Measurements from ENCODE around the gene SLIT3.

Gene SLIT3

DNA sequence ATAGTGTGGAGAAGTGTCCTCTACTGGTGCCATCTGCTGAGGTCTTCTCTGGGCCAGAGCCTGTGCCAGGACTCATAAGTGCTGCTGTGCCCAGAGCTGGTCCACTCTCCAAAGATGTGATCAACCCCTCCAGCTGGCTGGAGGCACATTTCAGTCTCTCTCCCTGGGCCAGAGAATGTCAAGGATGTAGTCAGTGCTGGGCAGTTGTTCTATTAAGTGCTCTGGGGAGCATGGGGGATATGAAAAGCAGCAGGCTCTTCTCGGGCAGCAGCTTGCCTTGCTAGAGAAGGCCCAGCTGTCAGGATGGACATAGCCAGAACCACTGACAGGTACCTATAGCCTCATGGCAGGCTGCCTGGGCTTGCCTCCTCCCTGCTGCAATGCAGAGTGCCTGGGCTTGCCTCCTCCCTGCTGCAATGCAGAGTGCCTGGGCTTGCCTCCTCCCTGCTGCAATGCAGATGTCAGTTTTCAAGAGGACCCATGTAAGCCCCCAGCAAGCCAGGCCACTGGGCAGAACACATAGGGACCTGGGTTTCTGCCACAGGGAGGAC lies 564.6 kb downstream of the SLIT3 start:
- DNase-seq (ENCODE audit: low read depth) = no peak

DNA sequence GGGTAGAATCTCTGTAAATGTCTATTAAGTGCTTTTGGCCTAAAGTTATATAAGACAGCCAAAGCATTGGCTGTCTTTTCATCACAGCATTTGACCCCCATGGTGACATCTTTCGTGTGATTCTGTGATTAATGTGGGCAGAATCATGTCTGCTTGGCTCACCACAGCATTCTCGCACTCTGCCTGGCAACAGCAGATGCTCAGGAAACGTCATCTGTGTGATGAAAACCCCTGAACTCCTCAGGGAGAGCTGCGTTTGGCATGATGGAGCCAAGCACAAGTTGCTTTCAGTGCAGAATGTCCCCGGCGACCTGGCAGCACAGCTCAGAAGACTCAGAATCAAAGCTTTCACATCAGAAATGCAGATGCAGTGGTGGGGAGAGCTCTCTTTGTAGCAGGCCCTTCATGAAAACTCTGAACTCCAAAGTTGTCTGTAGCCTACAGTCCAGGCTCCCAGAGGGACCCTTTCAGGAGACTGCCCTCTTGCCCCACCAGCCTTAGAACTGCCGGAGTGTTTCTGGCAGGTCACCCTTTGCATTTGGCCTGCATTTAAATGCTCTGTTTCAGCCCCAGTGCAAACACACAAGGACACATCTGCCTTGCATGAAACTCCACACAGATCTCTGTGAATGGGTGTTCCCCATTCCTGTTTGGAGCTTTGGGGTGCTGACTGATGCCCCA lies 566.2 kb downstream of the SLIT3 start:
- no peak for DNase-seq (ENCODE audit: low read depth)

DNA sequence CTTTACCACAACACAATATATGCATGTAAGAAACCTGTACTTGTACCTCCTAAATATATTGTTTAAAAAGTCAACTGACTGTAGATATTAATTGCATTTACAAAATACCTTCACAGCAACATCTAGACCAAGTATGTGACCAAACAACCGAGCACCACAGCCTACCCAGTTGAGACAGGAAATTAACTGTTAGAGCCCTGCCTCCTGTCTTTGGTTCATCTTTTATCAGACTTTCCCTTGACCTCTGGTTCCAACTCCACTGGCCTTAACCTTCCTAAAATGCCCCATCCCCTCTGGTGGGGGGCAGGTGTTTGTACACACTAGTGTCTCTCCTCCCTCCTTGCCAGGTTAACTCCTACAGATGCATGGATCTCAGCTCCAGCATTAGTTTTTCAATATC lies 566.8 kb downstream of the SLIT3 start:
- DNase-seq (ENCODE audit: low read depth) = no peak

DNA sequence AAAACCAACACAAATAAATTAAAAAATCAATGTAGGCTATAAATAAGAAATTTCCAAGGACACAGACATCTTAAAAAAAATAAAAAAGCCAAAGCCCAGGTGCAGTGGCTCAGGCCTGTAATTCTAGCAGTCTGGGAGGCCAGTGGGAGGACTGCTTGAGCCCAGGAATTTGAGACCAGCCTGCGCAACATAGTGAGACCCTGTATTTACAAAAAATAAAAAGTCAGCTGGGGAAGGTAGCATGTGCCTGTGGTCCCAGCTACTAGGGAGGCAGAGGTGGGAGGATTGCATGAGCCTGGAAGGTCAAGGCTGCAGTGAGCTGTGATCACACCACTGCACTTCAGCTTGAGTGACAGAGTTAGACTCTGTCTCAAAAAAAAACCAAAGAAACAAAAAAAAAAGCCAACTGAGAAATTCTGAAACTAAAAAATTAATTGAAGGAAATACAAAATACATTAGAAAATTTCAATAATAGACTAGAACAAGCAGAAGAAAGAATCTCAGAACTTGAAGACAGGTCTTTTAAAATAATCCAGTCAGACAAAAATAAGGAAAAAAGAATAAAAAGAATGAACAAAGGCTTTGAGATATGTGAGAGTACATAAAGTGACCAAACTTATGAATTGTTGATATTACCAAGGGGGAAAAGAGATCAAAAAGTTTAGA lies 572.3 kb downstream of the SLIT3 start:
- DNase-seq (ENCODE audit: low read depth) = no peak

DNA sequence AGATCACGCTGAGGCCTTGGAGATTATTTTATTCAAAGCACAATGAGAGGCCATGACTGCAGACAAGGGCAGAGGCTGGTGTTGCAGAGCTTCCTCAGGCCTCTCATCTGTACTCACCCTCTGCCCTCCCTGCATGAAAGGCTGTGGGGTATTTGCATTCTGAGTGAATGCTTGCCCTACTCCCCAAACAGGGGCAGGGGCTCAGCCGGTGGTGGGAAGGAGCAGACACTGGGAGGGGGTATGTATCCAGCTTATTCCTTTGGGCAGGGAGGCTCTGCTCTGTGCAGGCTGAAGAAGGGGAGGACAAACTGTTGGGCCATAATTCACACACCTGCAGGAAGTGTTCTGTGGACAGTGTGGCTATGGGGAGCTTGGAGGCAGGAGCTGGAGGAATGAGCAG lies 573.4 kb downstream of the SLIT3 start:
- no peak for DNase-seq (ENCODE audit: low read depth)

DNA sequence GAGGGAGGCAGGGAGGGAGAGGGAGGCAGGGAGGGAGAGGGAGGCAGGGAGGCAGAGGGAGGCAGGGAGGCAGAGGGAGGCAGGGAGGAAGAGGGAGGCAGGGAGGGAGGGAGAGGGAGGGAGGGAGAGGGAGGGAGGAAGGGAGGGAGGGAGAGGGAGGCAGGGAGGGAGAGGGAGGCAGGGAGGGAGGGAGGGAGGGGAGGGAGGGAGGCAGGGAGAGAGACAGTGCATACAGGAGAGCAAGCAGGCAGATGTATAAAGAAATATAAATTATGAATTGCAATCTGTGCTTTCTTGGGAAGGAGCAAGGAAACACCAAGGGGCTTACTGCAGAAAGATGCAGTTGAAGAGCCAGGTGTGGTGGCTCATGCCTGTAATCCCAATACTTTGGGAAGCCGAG lies 574.6 kb downstream of the SLIT3 start:
- DNase-seq (ENCODE audit: low read depth) = no peak

DNA sequence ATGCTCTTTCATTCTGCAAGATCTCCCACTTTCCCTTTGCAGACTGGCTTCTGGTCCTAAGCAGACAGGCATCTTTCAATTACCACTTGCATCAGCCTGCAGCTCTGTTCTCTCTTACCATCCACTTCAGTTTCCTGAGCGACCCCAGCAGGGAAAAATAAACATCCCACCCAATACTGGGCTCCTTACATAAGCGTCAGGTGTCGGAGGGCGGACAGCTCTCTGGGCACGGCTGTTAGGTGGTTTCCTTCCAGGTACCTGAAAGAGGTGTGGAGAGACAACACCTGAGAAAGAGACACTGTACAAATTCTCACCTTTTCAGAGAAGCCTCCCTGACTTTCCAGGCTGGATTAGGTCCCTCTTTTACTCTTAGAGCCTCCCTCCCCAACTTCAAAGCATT lies 576.7 kb downstream of the SLIT3 start:
- no peak for DNase-seq (ENCODE audit: low read depth)

DNA sequence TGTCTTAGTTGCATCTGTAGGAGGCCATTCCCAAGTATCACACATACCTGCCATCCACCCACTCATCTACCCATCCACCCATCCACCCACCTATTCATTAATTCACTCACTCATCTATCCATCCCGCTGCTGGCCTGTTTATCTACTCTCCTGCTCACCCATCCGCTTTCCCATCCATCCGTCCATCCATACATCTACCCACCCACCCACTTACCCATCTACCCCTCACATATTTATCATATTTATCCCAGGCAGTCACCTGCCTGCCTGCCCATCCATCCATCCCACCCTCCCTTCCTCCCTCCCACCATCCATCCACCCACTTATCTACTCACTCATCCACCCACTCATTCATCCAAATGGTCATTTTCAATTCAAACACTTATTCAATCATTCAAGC lies 577.9 kb downstream of the SLIT3 start:
- DNase-seq (ENCODE audit: low read depth) = no peak

DNA sequence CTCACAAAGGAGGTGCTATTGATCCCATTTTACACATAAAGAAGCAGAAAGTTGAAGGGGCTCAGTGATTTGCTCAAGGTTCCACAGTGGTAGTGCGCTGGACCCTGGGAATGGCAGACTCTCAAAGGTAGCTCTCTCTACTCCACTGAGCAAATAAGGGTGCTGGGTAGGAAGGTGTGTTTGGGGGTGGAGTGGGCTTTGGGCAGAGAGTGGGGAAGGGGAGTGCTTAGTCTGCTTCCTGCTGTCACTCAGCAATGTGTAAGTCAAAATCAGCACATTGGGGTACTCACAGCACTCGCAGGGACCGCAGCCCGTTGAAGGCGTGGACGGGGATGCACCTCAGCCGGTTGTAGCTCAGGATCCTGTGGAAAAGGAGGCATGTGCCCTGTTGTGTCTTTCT lies 579.0 kb downstream of the SLIT3 start:
- no peak for DNase-seq (ENCODE audit: low read depth)

DNA sequence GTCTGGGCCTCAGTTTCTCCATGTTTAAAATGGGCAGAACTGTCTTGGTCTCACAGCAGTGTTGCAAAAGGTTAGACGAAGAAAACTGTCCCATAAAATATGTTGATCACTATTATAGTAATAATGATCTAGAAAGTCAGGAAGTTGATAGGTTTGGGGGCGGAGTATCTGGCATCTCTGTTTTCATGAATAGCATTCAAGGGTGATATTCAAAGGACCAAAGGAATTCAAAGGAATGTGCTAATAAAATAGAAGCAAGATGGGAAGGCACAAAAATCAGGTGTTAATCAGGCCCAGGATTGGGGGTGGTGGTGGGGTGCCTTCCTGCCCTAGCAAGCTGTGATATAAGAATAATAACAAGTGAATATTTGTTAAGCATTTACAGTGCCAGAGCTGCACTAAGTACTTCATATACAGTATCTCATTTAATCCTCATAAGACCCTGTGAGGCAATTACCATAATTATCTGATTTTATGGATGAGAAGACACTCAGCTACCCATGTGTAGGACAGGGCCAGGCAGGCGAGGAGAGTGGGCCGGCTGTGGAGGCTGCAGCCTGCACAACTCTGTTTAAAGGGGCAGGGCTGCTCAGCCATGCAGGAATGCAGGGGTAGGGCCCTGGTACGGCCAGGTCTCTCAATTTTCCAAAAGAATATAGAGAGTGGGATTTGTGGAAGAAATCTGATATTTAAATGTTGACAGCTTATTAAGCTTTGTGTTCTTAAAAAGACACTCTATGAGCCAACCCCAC lies 579.8 kb downstream of the SLIT3 start:
- no peak for DNase-seq (ENCODE audit: low read depth)

DNA sequence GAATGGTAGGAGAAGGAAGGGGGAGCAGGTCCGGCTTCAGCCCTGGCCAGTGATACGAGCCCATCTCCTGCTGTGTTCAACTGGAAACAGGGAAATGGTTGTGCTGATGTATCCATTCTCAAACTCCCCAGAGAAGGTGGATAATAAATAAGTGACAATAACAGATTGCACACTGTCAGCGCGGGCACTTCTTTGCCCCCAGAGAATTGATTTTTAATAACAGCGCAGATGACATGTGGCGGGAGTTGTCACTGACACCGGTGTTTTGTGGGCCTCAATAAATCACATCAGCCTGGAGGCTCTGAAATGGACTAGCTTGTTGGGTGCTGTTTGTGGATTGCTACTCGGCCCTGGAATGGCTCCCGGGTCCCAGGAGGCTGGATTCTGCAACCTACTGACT lies 580.4 kb downstream of the SLIT3 start:
- no peak for DNase-seq (ENCODE audit: low read depth)

DNA sequence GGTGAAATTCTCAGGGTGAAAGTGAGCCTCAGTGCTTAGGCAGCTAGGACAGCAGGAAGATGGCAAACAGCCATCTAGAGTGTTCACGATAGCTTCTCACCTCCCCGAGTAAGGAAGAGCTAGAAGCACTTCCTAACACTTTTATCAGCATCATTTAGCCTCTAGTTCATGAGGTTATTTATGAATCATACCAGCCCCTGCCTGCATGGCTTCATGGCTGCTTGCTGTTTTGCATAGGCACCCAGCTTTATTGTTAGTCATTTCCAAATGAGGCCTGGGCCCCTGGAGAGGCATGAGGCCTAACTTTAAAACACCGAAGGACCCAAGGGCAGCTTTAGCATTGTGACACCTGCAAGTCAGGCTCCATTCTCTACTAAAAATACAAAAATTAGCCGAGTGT lies 586.9 kb downstream of the SLIT3 start:
- DNase-seq (ENCODE audit: low read depth) = no peak

DNA sequence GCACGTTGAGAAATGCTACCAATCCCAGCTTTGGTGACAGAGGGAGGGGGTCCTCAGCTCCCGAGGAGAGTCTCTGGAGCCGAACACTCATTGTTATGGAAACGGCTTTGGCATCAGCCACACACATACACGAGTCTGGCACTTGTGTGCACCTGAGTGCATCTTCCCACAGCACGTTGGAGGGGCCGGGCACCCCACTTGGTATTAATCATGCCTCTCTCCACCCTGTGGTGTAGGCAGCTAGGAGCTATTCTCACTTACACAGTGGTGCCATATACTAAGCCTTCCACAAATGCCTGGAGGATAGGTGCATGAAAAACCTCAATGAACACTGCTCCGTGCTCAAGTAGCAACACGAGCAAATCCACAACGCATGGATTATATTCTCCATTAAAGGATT lies 587.9 kb downstream of the SLIT3 start:
- DNase-seq (ENCODE audit: low read depth) = no peak

DNA sequence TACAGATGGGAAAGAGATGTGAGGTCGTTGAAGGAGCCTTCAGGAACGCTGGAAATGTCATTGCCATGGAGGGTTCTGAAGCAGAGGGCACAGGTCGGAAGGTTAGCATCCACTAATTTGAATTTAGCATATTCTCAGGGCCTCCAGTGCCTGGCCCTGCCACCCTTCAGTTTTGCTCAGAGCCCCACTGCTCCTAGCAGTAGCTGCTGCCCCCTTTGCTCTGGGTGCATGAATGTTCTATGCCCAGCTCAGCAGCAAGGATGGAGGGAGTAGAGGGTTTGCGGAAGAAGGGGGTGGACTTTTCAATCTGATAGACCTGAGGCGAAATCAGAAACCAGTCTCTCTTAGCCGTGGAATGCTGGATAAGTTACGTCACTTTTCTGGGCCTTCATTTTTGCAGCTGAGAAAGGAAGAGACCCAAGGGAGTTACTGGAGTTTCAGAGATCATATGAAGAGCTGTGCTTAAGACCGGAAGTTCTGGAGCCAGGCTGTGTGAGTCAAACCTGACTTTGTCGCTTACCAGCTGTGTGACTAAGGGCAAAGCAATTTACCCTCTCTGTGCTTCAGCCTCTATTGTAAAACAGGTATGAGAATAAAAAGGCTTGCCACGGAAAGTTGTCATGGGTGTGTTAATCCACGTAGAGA lies 588.5 kb downstream of the SLIT3 start:
- no peak for DNase-seq (ENCODE audit: low read depth)

DNA sequence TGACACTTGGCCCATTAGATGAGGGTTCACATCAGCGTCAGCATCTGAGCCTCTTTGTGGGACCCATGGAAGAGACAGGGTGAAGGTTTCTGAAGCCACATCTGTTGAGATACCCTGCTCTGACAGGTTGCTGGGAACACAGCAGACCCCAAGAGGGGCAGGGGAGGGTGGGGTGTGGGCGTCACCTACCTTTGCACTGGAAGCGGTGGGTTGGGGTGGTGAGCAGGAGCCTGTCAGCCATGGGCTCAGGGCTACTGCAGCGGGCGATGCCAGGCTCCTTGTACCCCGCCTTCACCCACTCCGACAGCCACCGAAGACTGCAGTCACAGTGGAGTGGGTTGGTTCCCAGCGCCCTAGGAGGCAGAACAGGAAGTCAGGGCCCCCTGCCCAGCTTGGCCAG lies 590.2 kb downstream of the SLIT3 start:
- no peak for DNase-seq (ENCODE audit: low read depth)

DNA sequence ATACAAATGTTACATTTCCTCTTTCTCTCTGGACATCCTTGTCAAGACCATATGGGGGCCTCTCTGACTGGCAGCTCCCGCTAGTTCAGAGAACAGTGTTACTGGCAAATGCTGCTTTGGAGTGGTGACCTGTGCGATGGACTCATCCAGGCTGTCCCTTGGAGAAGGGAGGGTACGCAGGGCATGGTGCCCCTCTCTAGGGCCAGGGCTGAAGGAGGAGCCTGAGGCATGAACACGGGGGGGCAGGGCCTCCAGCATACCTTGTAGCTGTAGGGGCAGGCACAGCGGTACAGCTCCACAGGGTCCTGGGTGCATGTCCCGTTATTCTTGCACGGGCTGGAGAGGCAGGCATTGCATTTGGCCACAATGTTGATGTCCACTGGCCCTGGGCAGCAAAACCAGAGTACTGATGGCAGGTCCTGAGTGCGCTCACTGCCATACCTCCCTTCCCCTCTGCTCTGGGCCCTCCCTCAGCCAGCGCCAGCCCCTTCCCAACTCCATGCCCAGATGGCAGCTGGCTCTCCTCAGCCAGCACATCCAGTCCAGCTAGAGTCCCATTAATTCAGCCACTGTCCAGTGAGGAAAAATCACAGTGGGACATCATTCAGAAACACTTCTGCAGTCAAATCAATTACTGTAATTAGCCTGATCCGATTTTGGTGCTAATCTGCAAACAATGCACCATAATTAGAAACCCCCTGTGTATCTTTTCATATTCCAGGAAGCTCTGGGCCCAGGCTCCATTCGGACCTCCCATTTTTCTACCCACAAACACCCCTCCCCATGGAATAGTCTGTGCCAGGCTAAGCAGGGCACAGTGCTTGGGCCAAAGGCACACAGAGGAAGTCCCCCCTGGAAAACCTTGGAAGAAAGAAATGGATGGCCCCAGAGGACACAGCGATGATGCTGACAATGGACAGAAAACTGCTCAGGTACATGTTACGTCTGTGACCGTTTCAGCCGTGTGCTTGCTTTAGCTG lies 592.9 kb downstream of the SLIT3 start:
- no peak for DNase-seq (ENCODE audit: low read depth)

DNA sequence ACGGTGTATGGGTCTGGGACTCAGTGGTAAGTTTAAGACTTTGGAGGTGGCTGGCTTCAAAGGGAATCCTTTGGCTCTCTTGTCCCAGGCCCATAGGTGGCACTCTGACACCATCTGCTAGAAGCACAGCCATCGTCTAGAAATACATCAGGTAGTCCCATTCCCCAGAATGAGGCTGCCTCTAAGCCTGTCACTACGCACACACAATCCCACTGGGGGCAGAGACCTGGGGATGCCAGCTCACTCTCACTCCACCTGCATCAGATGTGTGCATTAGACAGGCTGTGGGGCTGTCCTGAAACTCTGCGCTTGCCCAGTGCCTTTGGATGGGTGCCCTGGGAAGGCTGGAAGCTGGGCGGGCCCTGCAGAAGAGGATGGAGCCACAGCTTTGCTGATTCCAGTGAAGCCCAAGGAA lies 594.3 kb downstream of the SLIT3 start:
- no peak for DNase-seq (ENCODE audit: low read depth)

DNA sequence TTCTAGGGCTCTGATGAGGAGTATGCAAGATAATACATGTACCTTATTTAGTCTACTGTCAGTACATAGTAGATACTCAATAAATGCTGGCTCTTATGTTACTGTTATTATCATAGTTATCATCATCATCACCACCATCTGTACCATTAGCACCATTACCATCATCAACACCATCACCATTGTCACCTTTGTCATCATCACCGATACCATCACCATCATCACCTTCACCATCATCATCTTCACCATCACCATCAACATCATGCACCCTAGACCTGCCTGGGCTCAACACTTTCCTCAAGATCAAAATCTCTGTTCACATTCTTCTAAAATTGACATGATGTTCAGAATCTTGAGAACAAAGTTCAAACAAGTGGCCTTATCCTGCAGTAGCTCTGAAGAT lies 595.6 kb downstream of the SLIT3 start:
- DNase-seq (ENCODE audit: low read depth) = no peak

DNA sequence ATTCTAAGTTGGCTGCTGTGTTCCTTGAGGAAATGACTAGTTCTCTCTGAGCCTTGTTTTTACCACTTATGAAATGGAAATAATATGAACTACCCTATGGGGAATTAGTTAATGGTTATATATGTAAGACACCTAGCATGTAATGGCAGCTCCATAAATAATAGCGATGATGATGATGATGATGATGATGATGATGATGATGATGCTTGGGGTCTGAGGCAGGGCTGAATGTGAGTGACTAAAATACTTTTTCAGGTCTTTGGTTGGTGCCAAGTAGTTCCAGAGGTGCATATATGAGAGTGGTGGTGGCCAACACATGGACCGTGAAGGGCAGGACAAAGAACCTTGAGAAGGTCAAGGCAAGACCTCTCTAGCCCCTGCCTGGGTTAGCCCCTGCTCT lies 598.4 kb downstream of the SLIT3 start:
- DNase-seq (ENCODE audit: low read depth) = no peak

DNA sequence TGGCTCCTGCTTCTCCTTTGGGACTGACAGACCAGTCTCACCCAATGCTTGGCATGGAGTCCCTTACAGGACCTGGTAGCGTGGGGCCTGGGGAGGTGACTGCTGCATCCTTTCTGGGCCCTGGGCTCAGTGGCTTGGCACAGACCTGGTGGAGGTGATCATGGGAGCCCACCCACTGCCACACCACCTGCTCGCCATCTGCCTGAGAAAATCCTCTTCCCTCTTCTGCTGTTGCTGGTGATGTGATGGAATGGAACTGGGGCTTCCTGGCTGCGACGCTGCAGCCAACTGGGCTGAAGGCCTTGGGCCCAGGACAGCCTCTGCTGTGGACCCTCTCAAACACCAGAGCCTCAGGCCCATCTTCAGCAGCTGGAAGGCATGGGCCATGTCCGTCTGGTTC lies 599.3 kb downstream of the SLIT3 start:
- no peak for DNase-seq (ENCODE audit: low read depth)

DNA sequence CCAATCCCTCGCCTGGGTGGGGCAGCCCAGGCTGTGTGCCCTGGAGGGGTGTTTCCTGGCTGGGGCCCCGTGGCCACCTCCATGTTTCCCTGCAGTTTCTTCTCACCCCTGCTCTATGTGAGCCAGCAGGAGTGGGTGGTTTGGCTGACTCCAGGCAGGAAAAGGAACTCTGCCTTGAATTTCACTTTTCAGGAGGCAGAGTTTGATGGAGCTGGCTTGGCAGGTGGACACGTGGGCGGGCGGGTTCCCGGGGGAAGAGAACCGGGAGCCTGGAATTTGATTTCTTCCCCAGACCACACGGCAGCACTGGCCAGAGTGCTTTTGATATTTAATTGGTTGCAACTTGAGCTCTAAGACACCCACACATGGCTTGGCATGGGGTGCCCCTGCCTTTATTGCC lies 601.9 kb downstream of the SLIT3 start:
- DNase-seq (ENCODE audit: low read depth) = no peak
